Stimulated activated CD8-positive, alpha-beta memory T cell treated with anti-CD3 and anti-CD28 coated beads, Interleukin-15, amount 100 ng/mL, for 48 hours (primary cell): ENCODE measurements around the gene GABBR2.
"Not testable (repeated sequence)": the region's sequence is repeated elsewhere in the genome, so short reads cannot be mapped to it uniquely, and the experiment has no call there.

ENCODE experiments used
- DNase-seq, 2 donors: peaks; one replicate each; pipeline ENCODE4 v3.0.0-alpha.2; 2020; ENCODE audit warnings: low read depth in 2 of 2

The GABBR2 gene

GRCh38 chr9:98515506-98516204, 193.1 kb downstream of the GABBR2 start:
- no peak for DNase-seq

- no peak for DNase-seq
Observed at GRCh38 chr9:98514841-98515240, 193.9 kb downstream of the GABBR2 start.

- DNase-seq, result not testable (repeated sequence)
Observed at GRCh38 chr9:98508217-98508919, 200.4 kb downstream of the GABBR2 start.

- no peak for DNase-seq
Observed at GRCh38 chr9:98506422-98507054, 202.2 kb downstream of the GABBR2 start.

GRCh38 chr9:98504298-98505282, 204.1 kb downstream of the GABBR2 start:
- DNase-seq, result no peak

GRCh38 chr9:98503867-98504266, 204.9 kb downstream of the GABBR2 start:
- no peak for DNase-seq

- DNase-seq, result no peak
Observed at GRCh38 chr9:98502976-98503325, 205.8 kb downstream of the GABBR2 start.

GRCh38 chr9:98502311-98502975, 206.3 kb downstream of the GABBR2 start:
- DNase-seq, result no peak

GRCh38 chr9:98501819-98502218, 206.9 kb downstream of the GABBR2 start:
- DNase-seq, result no peak

- not testable (repeated sequence) for DNase-seq
Observed at GRCh38 chr9:98501259-98501658, 207.5 kb downstream of the GABBR2 start.

- DNase-seq, result no peak
Observed at GRCh38 chr9:98500337-98500919, 208.3 kb downstream of the GABBR2 start.

- DNase-seq, result no peak
Observed at GRCh38 chr9:98495530-98495929, 213.2 kb downstream of the GABBR2 start.

GRCh38 chr9:98494852-98495251, 213.9 kb downstream of the GABBR2 start:
- DNase-seq, result no peak

- no peak for DNase-seq
Observed at GRCh38 chr9:98491828-98492227, 216.9 kb downstream of the GABBR2 start.

GRCh38 chr9:98491231-98491651, 217.5 kb downstream of the GABBR2 start:
- DNase-seq, result no peak

GRCh38 chr9:98488571-98489312, 220.0 kb downstream of the GABBR2 start:
- DNase-seq, result no peak

GRCh38 chr9:98485706-98486105, 223.0 kb downstream of the GABBR2 start:
- no peak for DNase-seq

- DNase-seq, result no peak
Observed at GRCh38 chr9:98484162-98484561, 224.6 kb downstream of the GABBR2 start.

- no peak for DNase-seq
Observed at GRCh38 chr9:98482226-98482625, 226.5 kb downstream of the GABBR2 start.

GRCh38 chr9:98481676-98482075, 227.1 kb downstream of the GABBR2 start:
- DNase-seq, result no peak
